ENCODE results near the gene NDNF.

GRCh38 chr4:121053601-121054143 is 18.7 kb downstream of the NDNF start:
- TF ChIP-seq, protein P1, sequence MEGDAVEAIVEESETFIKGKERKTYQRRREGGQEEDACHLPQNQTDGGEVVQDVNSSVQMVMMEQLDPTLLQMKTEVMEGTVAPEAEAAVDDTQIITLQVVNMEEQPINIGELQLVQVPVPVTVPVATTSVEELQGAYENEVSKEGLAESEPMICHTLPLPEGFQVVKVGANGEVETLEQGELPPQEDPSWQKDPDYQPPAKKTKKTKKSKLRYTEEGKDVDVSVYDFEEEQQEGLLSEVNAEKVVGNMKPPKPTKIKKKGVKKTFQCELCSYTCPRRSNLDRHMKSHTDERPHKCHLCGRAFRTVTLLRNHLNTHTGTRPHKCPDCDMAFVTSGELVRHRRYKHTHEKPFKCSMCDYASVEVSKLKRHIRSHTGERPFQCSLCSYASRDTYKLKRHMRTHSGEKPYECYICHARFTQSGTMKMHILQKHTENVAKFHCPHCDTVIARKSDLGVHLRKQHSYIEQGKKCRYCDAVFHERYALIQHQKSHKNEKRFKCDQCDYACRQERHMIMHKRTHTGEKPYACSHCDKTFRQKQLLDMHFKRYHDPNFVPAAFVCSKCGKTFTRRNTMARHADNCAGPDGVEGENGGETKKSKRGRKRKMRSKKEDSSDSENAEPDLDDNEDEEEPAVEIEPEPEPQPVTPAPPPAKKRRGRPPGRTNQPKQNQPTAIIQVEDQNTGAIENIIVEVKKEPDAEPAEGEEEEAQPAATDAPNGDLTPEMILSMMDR (IDR thresholded peaks at IDR 0.05; ENCODE audit: insufficient read depth, low read depth, low read length), result no peak
- no peak for TF ChIP-seq EZH2 (IDR thresholded peaks at IDR 0.05; ENCODE audit: insufficient read depth, low read length)
